ENCODE measurements around the gene FASN. TPM values are rescaled to one million over a fixed set of nuclear protein-coding genes. Genes with fewer than 3 reads are reported as not detected.

Gene FASN
- total and polyA plus RNA-seq, 2 experiments from 2014 or later = 12.7 to 38.2 TPM

GRCh38 chr17:82088838-82089722 lies 9.0 kb downstream of the FASN start:
- TF ChIP-seq EZH2 (IDR thresholded peaks at IDR 0.05; ENCODE audit: insufficient read depth, poor library complexity, severe bottlenecking) = no peak
- TF ChIP-seq EZH2phosphoT487 (IDR thresholded peaks at IDR 0.05; ENCODE audit: insufficient read depth, low read depth) = no peak
- H3K4me1 ChIP-seq (ENCODE audit: insufficient read depth) = no peaks in the 10 kb centered on the region
- H3K9me3 ChIP-seq (ENCODE audit: low read depth) = no peaks in the 10 kb centered on the region
- in situ Hi-C loops (cut with MboI) = no loop called here
- no peaks in the 10 kb centered on the region for H3K9me2 ChIP-seq (ENCODE audit: insufficient read depth)
- peaks cover 10% of the 10 kb centered on the region; the same call in 1 of the 2 replicates for H3K36me3 ChIP-seq (ENCODE audit: low read depth)
- no peak overlapping the region for H3K27ac ChIP-seq
- no peak overlapping the region for H2AFZ ChIP-seq
- no peaks in the 10 kb centered on the region for H4K20me1 ChIP-seq (ENCODE audit: insufficient read depth)
- H3K27me3 ChIP-seq (replicated peaks; ENCODE audit: insufficient read depth) = no peaks in the 10 kb centered on the region
- no peak overlapping the region for H3K4me3 ChIP-seq
- H3K9ac ChIP-seq = no peak overlapping the region
- no peak for DNase-seq
- 89 to 93% methylated on average over 38 to 44 of the region's 47 CpGs for WGBS, 2 experiments (ENCODE audit: low coverage in 1 of 2, low lambda C conversion rate in 2 of 2, missing lambda C conversion rate in 2 of 2)
- no peak overlapping the region for H3K4me2 ChIP-seq (ENCODE audit: unreplicated experiment)
- no peaks in the 10 kb centered on the region for H3F3A ChIP-seq (ENCODE audit: insufficient read depth)
- H3K79me2 ChIP-seq (ENCODE audit: insufficient read depth) = no peaks in the 10 kb centered on the region

GRCh38 chr17:82087961-82088837 lies 9.8 kb downstream of the FASN start:
- no peaks in the 10 kb centered on the region for H3K9me3 ChIP-seq (ENCODE audit: low read depth)
- H3K9ac ChIP-seq = no peak overlapping the region
- DNase-seq = no peak
- no peaks in the 10 kb centered on the region for H3K4me1 ChIP-seq (ENCODE audit: insufficient read depth)
- H3K4me2 ChIP-seq (ENCODE audit: unreplicated experiment) = no peak overlapping the region
- no peak overlapping the region for H2AFZ ChIP-seq
- H3F3A ChIP-seq (ENCODE audit: insufficient read depth) = no peaks in the 10 kb centered on the region
- no peak overlapping the region for H3K4me3 ChIP-seq
- 94 to 96% methylated on average over 41 to 48 of the region's 48 CpGs for WGBS, 2 experiments (ENCODE audit: low coverage in 1 of 2, low lambda C conversion rate in 2 of 2, missing lambda C conversion rate in 2 of 2)
- H4K20me1 ChIP-seq (ENCODE audit: insufficient read depth) = no peaks in the 10 kb centered on the region
- no peaks in the 10 kb centered on the region for H3K9me2 ChIP-seq (ENCODE audit: insufficient read depth)
- H3K79me2 ChIP-seq (ENCODE audit: insufficient read depth) = no peaks in the 10 kb centered on the region
- peaks cover 8% of the 10 kb centered on the region; the same call in 1 of the 2 replicates for H3K36me3 ChIP-seq (ENCODE audit: low read depth)
- in situ Hi-C loops (cut with MboI) = no loop called here
- no peaks in the 10 kb centered on the region for H3K27me3 ChIP-seq (replicated peaks; ENCODE audit: insufficient read depth)
- TF ChIP-seq EZH2 (IDR thresholded peaks at IDR 0.05; ENCODE audit: insufficient read depth, poor library complexity, severe bottlenecking) = no peak
- no peak for TF ChIP-seq EZH2phosphoT487 (IDR thresholded peaks at IDR 0.05; ENCODE audit: insufficient read depth, low read depth)
- no peak overlapping the region for H3K27ac ChIP-seq

- H3K9me3 ChIP-seq (ENCODE audit: low read depth) = no peaks in the 10 kb centered on the region
- H3K4me1 ChIP-seq (ENCODE audit: insufficient read depth) = no peaks in the 10 kb centered on the region
- no peaks in the 10 kb centered on the region for H3K79me2 ChIP-seq (ENCODE audit: insufficient read depth)
- no peaks in the 10 kb centered on the region for H3F3A ChIP-seq (ENCODE audit: insufficient read depth)
- no peak overlapping the region for H3K27ac ChIP-seq
- no peak overlapping the region for H3K4me2 ChIP-seq (ENCODE audit: unreplicated experiment)
- H2AFZ ChIP-seq = no peak overlapping the region
- 88 to 94% methylated on average over 29 to 39 of the region's 39 CpGs for WGBS, 2 experiments (ENCODE audit: low coverage in 1 of 2, low lambda C conversion rate in 2 of 2, missing lambda C conversion rate in 2 of 2)
- TF ChIP-seq EZH2 (IDR thresholded peaks at IDR 0.05; ENCODE audit: insufficient read depth, poor library complexity, severe bottlenecking) (no peak), EZH2phosphoT487 (IDR thresholded peaks at IDR 0.05; ENCODE audit: insufficient read depth, low read depth) (no peak)
- no peaks in the 10 kb centered on the region for H3K27me3 ChIP-seq (replicated peaks; ENCODE audit: insufficient read depth)
- no peaks in the 10 kb centered on the region for H4K20me1 ChIP-seq (ENCODE audit: insufficient read depth)
- H3K4me3 ChIP-seq = no peak overlapping the region
- H3K9me2 ChIP-seq (ENCODE audit: insufficient read depth) = no peaks in the 10 kb centered on the region
- in situ Hi-C loops (cut with MboI) = no loop called here
- no peak for DNase-seq
- H3K36me3 ChIP-seq (ENCODE audit: low read depth) = peaks cover 7% of the 10 kb centered on the region; the same call in 1 of the 2 replicates
- no peak overlapping the region for H3K9ac ChIP-seq
These were observed 10.8 kb downstream of the FASN start for GRCh38 chr17:82086941-82087906.

Measured in GM23248 (cell line).